Measurements from ENCODE around the gene MYRFL.
A peak's percentile ranks its signal among the peaks of the same experiment; 100 is the strongest.
"Not testable (repeated sequence)": the region's sequence is repeated elsewhere in the genome, so short reads cannot be mapped to it uniquely, and the experiment has no call there.

Gene MYRFL

GRCh38 chr12:69824966-69825560 is at the start of gene MYRFL:
MYRFL (plus strand) TSS chr12:69825227; CDS start chr12:69825518, 291 bp downstream.
- no peak for DNase-seq

GRCh38 chr12:69779928-69780327 is 45.1 kb upstream of the MYRFL start:
- DNase-seq = no peak

DNA sequence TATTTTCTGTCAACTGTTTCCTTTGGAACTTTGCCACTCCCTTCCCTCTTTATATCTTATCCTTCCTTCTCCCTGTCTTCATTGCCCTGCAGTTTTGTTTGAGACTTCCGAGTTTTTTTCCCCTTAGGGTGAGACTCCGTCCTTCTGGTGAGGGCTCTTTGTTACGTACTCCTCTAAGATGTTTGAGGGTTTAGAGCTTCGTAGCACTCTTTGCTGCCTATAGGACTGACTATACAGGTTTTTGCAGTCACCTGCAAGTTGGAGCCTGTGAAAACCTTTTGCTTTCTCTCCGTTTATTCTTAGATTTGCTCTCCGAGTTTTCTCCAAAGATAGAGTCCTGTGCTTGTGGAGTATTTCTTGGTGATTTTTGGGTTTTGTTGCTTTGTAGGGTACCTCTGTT is 41.7 kb upstream of the MYRFL start:
- DNase-seq = no peak

DNA sequence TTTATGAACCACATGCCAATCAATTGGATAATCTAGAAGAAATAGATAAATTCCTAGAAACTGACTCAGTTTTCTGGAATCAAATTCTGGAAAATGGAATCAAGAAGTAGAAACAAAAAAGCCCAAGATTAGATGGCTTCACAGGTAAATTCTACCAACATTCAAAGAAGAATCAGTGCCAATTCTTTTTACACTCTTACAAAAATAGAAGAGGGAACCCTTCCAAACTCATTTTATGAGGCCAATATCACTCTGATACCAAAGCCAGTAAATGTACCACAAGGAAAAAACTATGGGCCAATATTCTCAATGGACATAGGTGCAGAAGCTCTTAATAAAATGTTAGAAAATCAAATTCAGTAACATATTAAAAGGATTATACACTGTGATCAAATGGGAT is 35.7 kb upstream of the MYRFL start:
- no peak for DNase-seq

DNA sequence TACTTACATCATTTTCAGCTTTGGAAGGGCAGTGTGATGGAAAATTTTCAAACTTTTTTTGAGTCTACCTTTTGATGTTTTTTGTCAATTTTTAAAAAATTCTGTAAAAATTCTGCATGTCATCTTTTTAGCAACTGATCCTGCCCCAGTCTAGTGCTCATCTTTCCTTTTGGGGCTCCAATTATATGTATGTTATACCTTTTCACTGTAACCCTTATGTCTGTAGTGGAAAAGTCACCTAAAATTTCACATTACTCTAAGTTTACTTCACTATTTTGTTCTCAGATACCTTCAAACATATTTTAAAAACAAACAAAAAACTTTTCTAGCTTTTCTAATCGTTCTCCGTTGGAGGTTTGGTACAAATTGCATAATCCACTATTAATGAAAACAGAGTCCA is 32.5 kb upstream of the MYRFL start:
- no peak for DNase-seq

DNA sequence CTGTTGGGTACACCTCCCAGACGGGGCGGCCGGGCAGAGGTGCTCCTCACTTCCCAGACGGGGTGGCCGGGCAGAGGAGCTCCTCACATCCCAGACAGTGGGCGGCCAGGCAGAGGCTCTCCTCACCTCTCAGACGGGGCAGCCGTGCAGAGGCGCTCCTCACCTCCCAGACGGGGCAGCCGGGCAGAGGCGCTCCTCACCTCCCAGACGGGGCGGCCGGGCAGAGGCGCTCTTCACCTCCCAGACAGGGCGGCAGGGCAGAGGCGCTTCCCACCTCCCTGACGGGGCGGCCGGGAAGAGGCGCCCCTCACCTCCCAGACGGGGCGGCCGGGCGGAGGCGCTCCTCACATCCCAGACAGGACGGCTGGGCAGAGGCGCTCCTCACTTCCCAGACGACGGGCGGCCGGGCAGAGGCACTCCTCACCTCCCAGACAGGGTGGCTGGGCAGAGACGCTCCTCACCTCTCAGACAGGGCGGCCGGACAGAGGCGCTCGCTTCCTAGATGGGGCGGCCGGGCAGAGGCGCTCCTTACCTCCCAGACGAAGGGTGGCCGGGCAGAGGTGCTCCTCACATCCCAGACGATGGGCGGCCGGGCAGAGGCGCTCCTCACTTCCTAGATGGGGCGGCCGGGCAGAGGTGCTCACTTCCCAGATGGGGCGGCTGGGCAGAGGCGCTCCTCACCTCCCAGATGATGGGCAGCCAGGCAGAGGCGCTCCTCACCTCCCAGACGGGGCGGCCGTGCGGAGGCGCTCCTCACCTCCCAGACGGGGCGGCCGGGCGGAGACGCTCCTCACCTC is 17.7 kb upstream of the MYRFL start:
- not testable (repeated sequence) for DNase-seq

DNA sequence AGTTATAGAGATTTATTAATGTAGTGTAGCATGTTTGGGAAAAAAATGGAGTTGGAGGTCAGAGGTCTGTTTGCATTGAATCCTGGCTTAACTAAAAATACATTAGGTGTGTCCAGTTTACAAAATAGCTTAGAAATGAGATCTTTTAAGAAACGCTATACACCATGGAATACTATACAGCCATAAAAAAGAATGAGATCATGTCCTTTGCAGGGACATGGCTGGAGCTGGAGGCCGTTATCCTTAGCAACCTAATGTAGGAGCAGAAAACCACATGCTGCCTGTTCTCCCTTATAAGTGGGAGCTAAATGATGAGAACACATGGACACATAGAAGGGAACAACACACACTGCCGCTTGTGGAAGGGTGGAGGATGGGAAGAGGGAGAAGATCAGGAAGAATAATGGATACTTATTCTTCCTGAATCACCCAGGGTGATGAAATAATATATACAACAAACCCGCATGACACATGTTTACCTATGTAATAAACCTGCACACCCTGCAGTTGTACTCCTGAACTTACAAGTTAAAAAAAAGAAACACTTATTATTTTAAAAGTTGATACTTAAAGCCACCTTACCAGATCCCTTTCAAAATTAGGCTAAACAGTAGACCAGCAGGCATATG is 14.0 kb upstream of the MYRFL start:
- DNase-seq = no peak

- DNase-seq = no peak
These were observed 8.9 kb upstream of the MYRFL start for GRCh38 chr12:69816082-69816481.

DNA sequence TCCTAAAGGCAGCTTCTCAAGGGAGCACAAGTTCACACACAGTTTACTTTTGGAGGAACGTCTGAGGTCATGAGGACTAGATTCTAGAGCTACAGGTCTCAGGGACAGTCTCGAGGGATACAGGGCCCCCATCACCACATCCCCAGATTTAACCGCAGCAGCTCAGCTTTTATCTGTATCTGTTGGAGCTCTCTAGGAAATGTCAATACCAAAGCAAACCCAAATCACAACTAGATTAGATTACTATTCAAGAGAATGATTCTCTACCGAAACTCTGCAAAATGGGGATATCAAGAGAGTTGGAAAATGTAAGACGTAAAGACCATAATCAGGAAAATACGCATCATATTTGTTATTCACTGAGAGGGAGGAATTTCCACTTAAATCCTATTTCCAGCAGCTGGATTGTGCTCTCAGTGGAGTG is 4.0 kb upstream of the MYRFL start:
- DNase-seq = no peak

- no peak for DNase-seq
These were observed 3.4 kb upstream of the MYRFL start for GRCh38 chr12:69821456-69822159.

- no peak for DNase-seq
These were observed 2.7 kb upstream of the MYRFL start for GRCh38 chr12:69822201-69822860.

DNA sequence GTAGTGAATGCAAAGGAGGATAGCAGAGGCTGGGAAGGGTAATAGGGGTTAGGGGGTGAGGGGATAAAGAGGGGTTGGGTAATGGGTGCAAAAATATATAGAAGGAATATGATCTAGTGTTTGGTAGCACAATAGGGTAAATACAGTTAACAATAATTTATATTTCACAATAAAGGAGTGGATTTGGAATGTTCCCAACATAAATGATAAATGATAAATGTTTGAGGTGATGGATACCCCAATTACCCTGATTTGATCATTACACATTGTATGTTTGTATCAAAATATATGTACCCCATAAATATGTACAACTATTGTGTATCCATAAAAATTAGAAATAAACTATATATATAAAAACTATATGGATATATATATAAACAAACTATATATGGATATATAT is 999 bp upstream of the MYRFL start:
- no peak for DNase-seq

DNA sequence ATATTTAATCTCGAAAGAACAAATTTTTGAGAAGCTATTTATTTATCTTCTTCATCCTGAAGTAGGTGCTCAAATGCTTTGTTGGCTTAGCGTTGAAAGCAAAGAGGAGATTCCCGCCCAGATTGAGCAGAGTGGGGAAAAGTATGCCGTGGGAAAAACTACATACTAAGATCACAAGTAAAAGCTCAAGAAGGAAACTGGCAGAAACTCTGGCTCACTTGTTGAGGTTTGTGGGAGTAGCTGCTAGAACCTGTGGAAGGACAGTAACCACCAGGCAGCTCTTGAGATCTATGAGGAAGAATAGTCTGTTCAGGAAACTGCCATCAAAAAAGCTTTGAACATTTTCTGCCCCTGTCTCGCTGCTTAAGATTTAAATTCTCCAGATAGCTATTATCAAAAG is 3.9 kb downstream of the MYRFL start:
- DNase-seq = peak; percentile 3

- no peak for DNase-seq
These were observed 8.7 kb downstream of the MYRFL start for GRCh38 chr12:69833696-69834095.

- no peak for DNase-seq
These were observed 9.1 kb downstream of the MYRFL start for GRCh38 chr12:69834147-69834546.

- DNase-seq = no peak
These were observed 9.5 kb downstream of the MYRFL start for GRCh38 chr12:69834576-69834975.

GRCh38 chr12:69835081-69835480 is 10.1 kb downstream of the MYRFL start:
- no peak for DNase-seq

GRCh38 chr12:69836015-69836414 is 11.0 kb downstream of the MYRFL start:
- DNase-seq = no peak

- no peak for DNase-seq
These were observed 12.2 kb downstream of the MYRFL start for GRCh38 chr12:69837191-69837590.

DNA sequence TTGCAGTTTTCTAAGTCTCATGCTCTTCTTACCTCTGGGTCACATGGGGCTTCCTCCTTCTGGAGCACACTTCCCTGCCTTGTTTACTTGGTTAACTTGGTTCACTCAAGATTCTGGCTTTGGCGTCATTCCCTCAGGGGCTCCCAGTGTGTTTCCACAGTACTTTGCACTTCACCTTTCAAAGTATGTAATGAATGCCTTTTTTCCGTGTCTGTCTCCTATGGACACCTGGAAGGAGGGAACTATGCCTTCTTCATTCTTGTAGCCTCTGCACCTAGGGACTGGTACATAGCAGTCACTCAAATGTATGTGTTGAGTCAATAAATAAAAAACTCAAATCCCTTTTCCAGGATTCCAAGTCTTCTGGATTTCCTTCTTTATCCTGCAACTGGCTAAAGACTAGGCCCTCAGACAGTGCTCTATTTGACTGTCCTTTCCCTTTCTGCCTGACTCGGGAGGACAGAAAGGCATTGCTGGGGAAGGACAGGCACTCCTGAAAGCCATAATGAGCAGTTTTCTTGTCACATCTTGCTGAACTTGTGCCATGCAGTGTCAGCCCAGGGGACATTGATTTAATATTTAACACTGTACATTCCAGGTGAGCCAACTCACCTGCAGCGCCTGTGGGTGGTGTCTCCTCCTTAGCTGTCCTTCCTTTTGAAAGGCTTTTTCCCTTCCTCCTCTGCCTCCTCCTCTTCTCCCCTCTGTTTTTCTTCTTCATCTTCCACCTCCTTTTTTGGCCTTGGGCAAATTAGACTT is 12.8 kb downstream of the MYRFL start:
- no peak for DNase-seq

GRCh38 chr12:69840727-69841126 is 15.7 kb downstream of the MYRFL start:
- DNase-seq = no peak

DNA sequence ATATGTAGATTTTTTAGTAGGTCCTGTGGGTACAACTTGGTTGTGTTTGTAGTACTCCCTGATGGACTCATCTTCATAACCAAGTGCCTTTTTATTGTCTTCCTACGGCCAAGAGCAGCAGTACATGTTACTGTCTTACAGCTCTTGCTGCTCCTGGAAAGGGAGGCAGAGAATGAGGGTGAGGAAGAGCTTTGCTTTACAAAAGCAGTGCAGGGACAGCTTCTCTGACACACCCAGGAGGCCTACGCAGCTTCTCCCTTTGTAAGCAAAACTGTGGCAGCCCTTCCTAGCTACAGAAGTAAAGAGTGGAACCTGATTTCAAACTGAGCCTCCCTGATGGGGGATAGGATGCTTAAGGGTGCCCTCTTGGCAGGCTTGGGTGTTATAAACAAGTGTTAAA is 18.6 kb downstream of the MYRFL start:
- no peak for DNase-seq
